Common myeloid progenitor, CD34-positive (primary cell): ENCODE measurements around the gene NFIC.
A peak's percentile ranks its signal among the peaks of the same experiment; 100 is the strongest.
"Not testable (repeated sequence)": the region's sequence is repeated elsewhere in the genome, so short reads cannot be mapped to it uniquely, and the experiment has no call there.

ENCODE experiments used
- CTCF ChIA-PET: fragments of 350-600 bp; sonication (Branson Sonifier 250); formaldehyde crosslinking; loops from one replicate; lab custom pipeline; 2021; ENCODE audit warnings: antibody characterized with exemption; lab: Charles Lee
- POLR2A ChIA-PET: fragments of 350-600 bp; sonication (Branson Sonifier 250); formaldehyde crosslinking; loops from one replicate; lab custom pipeline; 2021; ENCODE audit warnings: antibody characterized with exemption; lab: Charles Lee
- DNase-seq, 3 donors: peaks; one replicate each; pipeline versions ENCODE4 v3.0.0 to v3.0.0-alpha.2; 2013
- H3K27ac ChIP-seq, 2 experiments: 1 replicate in 1 of 2; 2 replicates in 1 of 2; pipeline ENCODE4 v1.7.0; 2013; ENCODE audit warnings: inconsistent platforms in 2 of 2, low read length in 2 of 2, mild to moderate bottlenecking in 2 of 2, low read depth in 1 of 2, moderate library complexity in 1 of 2; ENCODE audit not compliant: severe bottlenecking in 2 of 2, insufficient read depth in 1 of 2, poor library complexity in 1 of 2
- H3K27me3 ChIP-seq, 5 experiments: replicated peaks in 2 of 5; 1 replicate in 3 of 5; 2 replicates in 2 of 5; pipeline versions ENCODE4 v1.6.1 to v1.7.0; 2013; ENCODE audit warnings: low read length in 4 of 5, mild to moderate bottlenecking in 2 of 5, moderate library complexity in 2 of 5, inconsistent platforms in 1 of 5; ENCODE audit not compliant: insufficient read depth in 5 of 5, control insufficient read depth in 4 of 5
- H3K36me3 ChIP-seq, 4 experiments: 1 replicate in 2 of 4; 2 replicates in 2 of 4; pipeline versions ENCODE4 v1.6.1 to v1.7.0; 2013; ENCODE audit warnings: low read length in 3 of 4, control low read depth in 1 of 4, mild to moderate bottlenecking in 1 of 4; ENCODE audit not compliant: control insufficient read depth in 4 of 4, insufficient read depth in 4 of 4
- H3K4me1 ChIP-seq, 4 experiments: 1 replicate in 3 of 4; 2 replicates in 1 of 4; pipeline versions ENCODE4 v1.6.1 to v1.7.1; 2013; ENCODE audit warnings: low read length in 3 of 4, mild to moderate bottlenecking in 3 of 4, control low read depth in 1 of 4, inconsistent platforms in 1 of 4, moderate library complexity in 1 of 4; ENCODE audit not compliant: control insufficient read depth in 4 of 4, insufficient read depth in 4 of 4; ENCODE audit errors: control extremely low read depth in 1 of 4
- H3K4me3 ChIP-seq, 7 experiments: 1 replicate in 4 of 7; 2 replicates in 3 of 7; pipeline versions ENCODE4 v1.5.1 to v1.7.0; 2013; ENCODE audit warnings: mild to moderate bottlenecking in 7 of 7, low read length in 6 of 7, moderate library complexity in 6 of 7, inconsistent platforms in 2 of 7, low read depth in 2 of 7, control low read depth in 1 of 7; ENCODE audit not compliant: insufficient read depth in 4 of 7, control insufficient read depth in 1 of 7; ENCODE audit errors: extremely low read depth in 1 of 7
- H3K9me3 ChIP-seq, 5 experiments: 1 replicate in 4 of 5; 2 replicates in 1 of 5; pipeline versions ENCODE4 v1.6.1 to v1.7.1; 2013; ENCODE audit warnings: low read length in 4 of 5, mild to moderate bottlenecking in 2 of 5, inconsistent platforms in 1 of 5, low read depth in 1 of 5, moderate library complexity in 1 of 5; ENCODE audit not compliant: control insufficient read depth in 4 of 5, insufficient read depth in 2 of 5; ENCODE audit errors: control extremely low read depth in 1 of 5
- WGBS: methylation state at CpG from one replicate; pipeline ENCODE4 v1.1.5; 2013; ENCODE audit not compliant: insufficient coverage; 5-methylcytosine and 5-hydroxymethylcytosine counted together

The NFIC gene

GRCh38 chr19:3506384-3507340, 140.3 kb downstream of the NFIC start:
- CTCF ChIA-PET, result interaction anchor here (0.5 to 1.3 kb wide), 4 partner anchors 8 to 892 kb away, joined by 3 to 4 read pairs (median 4); no protein-coding TSS in a partner anchor
- DNase-seq, result peak in 2 of 3 donors; percentile 69 to 74
- peaks cover 0 to 30% (median 16%) of the 10 kb centered on the region in 4 experiments for H3K36me3 ChIP-seq

GRCh38 chr19:3507371-3508120, 141.2 kb downstream of the NFIC start:
- ChIA-PET CTCF (interaction anchor here (0.5 to 1.3 kb wide), 3 partner anchors 11 to 891 kb away, joined by 3 to 4 read pairs (median 3); no protein-coding TSS in a partner anchor), POLR2A (interaction anchor here (0.9 kb wide), 1 partner anchor 26 kb away, joined by 3 read pairs; no protein-coding TSS in a partner anchor)
- Histone ChIP-seq H3K27ac (peak overlapping the region in 1 of 2 experiments; percentile 89), H3K4me1 (peaks cover 0 to 37% (median 27%) of the 10 kb centered on the region in 4 experiments), H3K36me3 (peaks cover 0 to 36% (median 22%) of the 10 kb centered on the region in 4 experiments), H3K4me3 (peak overlapping the region in 6 of 7 experiments; percentile 52 to 96 (median 86)), H3K27me3 (no peaks in the 10 kb centered on the region), H3K9me3 (no peaks in the 10 kb centered on the region)
- peak in 2 of 3 donors; percentile 11 to 15 for DNase-seq
- WGBS, result 84% methylated on average over 19 of the region's 31 CpGs

More at GRCh38 chr19:3506384-3507340, 140.3 kb downstream of the NFIC start:
- no peaks in the 10 kb centered on the region for H3K27me3 ChIP-seq
- WGBS, result under 1% methylated on average over 44 of the region's 69 CpGs
- H3K4me1 ChIP-seq, result peaks cover 0 to 37% (median 27%) of the 10 kb centered on the region in 4 experiments
- H3K27ac ChIP-seq, result peak overlapping the region; percentile 72 to 89
- H3K9me3 ChIP-seq, result no peaks in the 10 kb centered on the region
- peak overlapping the region; percentile 52 to 96 (median 82) for H3K4me3 ChIP-seq
- POLR2A ChIA-PET, result interaction anchor here (0.9 kb wide), 1 partner anchor 25 kb away, joined by 3 read pairs; no protein-coding TSS in a partner anchor

- H3K27me3 ChIP-seq, POLR2A ChIA-PET, H3K27ac ChIP-seq, H3K9me3 ChIP-seq, H3K4me3 ChIP-seq, CTCF ChIA-PET, DNase-seq: not testable (repeated sequence)
- whole genome bisulfite sequencing, result 100% methylated on average over 8 of the region's 18 CpGs
- Histone ChIP-seq H3K4me1 (peaks cover 0 to 37% (median 27%) of the 10 kb centered on the region in 4 experiments), H3K36me3 (peaks cover 0 to 37% (median 22%) of the 10 kb centered on the region in 4 experiments)
These were observed 141.8 kb downstream of the NFIC start for GRCh38 chr19:3508121-3508661.

GRCh38 chr19:3508771-3509535, 142.6 kb downstream of the NFIC start:
- H3K9me3 ChIP-seq, result no peaks in the 10 kb centered on the region
- ChIA-PET CTCF (no interaction called here), POLR2A (no interaction called here)
- H3K27ac ChIP-seq, result no peak overlapping the region
- peak in 1 of 3 donors; percentile 19 for DNase-seq
- H3K27me3 ChIP-seq, result no peaks in the 10 kb centered on the region
- 90% methylated on average over 23 of the region's 23 CpGs for WGBS
- H3K36me3 ChIP-seq, result peaks cover 0 to 40% (median 22%) of the 10 kb centered on the region in 4 experiments
- H3K4me1 ChIP-seq, result peaks cover 0 to 37% (median 27%) of the 10 kb centered on the region in 4 experiments
- no peak overlapping the region for H3K4me3 ChIP-seq

- CTCF ChIA-PET, result no interaction called here
- H3K27me3 ChIP-seq, result no peaks in the 10 kb centered on the region
- H3K4me1 ChIP-seq, result peaks cover 0 to 37% (median 27%) of the 10 kb centered on the region in 4 experiments
- H3K36me3 ChIP-seq, result peaks cover 0 to 40% (median 23%) of the 10 kb centered on the region in 4 experiments
- WGBS, result 97% methylated on average over 13 of the region's 15 CpGs
- no peaks in the 10 kb centered on the region for H3K9me3 ChIP-seq
- no peak for DNase-seq
- H3K27ac ChIP-seq, result no peak overlapping the region
- POLR2A ChIA-PET, result no interaction called here
- no peak overlapping the region for H3K4me3 ChIP-seq
These were observed 143.2 kb downstream of the NFIC start for GRCh38 chr19:3509566-3509989.

- Histone ChIP-seq H3K9me3 (no peaks in the 10 kb centered on the region), H3K4me3 (no peak overlapping the region), H3K4me1 (peaks cover 0 to 25% (median 17%) of the 10 kb centered on the region in 4 experiments), H3K36me3 (peaks cover 0 to 42% (median 23%) of the 10 kb centered on the region in 4 experiments), H3K27me3 (no peaks in the 10 kb centered on the region), H3K27ac (no peak overlapping the region)
- 96% methylated on average over 19 of the region's 22 CpGs for WGBS
- ChIA-PET CTCF (no interaction called here), POLR2A (no interaction called here)
- DNase-seq, result no peak
These were observed 144.3 kb downstream of the NFIC start for GRCh38 chr19:3510727-3511126.
